ENCODE measurements around the gene KCTD17. TPM values are rescaled to one million over a fixed set of nuclear protein-coding genes. Genes with fewer than 3 reads are reported as not detected.

The KCTD17 gene
- total and polyA plus RNA-seq, 7 experiments from 2014 or later = 10.3 to 44.5 (median 23.6) TPM

DNA sequence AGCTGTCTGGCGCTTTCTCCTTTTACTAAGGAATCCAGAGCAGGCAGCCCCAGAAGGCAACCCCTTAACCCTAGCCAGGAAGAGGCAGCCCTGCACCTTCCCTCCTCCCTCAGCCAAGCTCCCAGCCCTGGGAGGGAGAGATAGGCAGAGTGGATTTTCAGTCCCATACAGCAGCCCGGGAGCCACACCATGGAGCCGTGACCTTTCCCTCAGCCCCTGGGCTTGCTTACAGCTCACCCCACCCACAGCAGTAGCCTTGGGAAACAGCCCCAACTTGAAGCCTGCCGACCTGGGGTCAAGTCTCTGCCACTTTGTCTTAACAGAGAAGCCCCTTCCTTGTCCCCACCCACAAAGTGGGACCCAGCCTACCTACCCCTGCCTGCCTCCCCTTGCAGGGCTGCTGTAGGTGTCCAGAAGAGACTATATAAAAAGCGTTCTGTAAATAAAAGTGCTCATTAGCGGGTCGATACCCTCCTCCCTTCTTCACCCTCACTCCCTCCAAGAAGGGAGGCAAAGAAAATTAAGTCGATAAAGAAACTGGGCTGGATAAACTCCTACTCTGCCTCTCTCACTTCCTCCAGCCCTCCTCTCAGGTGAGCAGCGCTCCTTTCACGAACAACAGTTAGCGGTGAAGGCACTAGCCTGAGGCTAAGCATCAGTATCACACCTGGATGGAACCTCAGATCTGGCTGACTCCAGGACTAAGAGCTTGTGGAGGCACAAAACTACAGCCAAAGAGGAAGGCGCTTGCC, 36.5 kb upstream of the KCTD17 start:
- ChIA-PET POLR2A (no interaction called here), CTCF (no interaction called here)
- intact Hi-C loops (cut with micrococcal nuclease) = no loop called here
- ATAC-seq (no peak), DNase-seq (no peak)
- H3K4me3 ChIP-seq (ENCODE audit: low read length) = no peak overlapping the region
- Mint-ChIP-seq H3K27ac (no peak overlapping the region), H3K4me3 (no peak overlapping the region), H3K36me3 (no peaks in the 10 kb centered on the region), H3K4me1 (peaks cover 0 to 5% (median 2%) of the 10 kb centered on the region in 7 donors), H3K9me3 (no peaks in the 10 kb centered on the region), H3K27me3 (peaks cover 0 to 10% (median 0%) of the 10 kb centered on the region in 5 donors)
- no peak overlapping the region for H3K27ac ChIP-seq (ENCODE audit: low read depth, low read length)
- H3K27me3 ChIP-seq (ENCODE audit: control insufficient read depth in 2 of 2, insufficient read depth in 2 of 2, low read length in 2 of 2) = peaks cover 0 to 4% of the 10 kb centered on the region in 2 donors
- H3K36me3 ChIP-seq (ENCODE audit: control insufficient read depth in 2 of 3, insufficient read depth in 3 of 3, low read length in 3 of 3) = no peaks in the 10 kb centered on the region
- no peaks in the 10 kb centered on the region for H3K4me1 ChIP-seq (ENCODE audit: control insufficient read depth in 2 of 2, insufficient read depth in 2 of 2, low read length in 2 of 2)
- H3K9me3 ChIP-seq (ENCODE audit: control insufficient read depth in 2 of 3, low read length in 3 of 3) = no peaks in the 10 kb centered on the region

DNA sequence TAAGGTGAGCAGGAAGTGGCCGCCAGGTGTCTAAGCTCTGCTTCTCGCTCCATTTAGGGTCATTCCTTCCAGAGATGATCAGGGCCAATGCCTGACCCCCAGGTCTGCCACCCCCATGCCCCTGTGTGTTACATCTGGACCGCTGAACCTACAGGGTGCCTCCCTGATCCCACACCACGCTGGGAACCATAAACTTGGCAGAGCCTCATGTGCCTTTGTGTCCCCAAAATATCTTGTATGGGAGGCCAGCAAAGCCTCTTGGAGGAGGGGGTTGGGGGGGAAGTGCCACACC, 36.0 kb upstream of the KCTD17 start:
- Mint-ChIP-seq H3K36me3 (no peaks in the 10 kb centered on the region), H3K4me3 (no peak overlapping the region), H3K27ac (no peak overlapping the region), H3K4me1 (peaks cover 0 to 7% (median 5%) of the 10 kb centered on the region in 7 donors), H3K27me3 (peaks cover 0 to 10% (median 0%) of the 10 kb centered on the region in 5 donors), H3K9me3 (no peaks in the 10 kb centered on the region)
- ChIA-PET POLR2A (no interaction called here), CTCF (interaction anchor here (1.1 kb wide), 1 partner anchor 35 kb away, joined by 3 read pairs; no protein-coding TSS in a partner anchor)
- intact Hi-C loops (cut with micrococcal nuclease) = no loop called here
- no peak overlapping the region for H3K4me3 ChIP-seq (ENCODE audit: low read length)
- no peaks in the 10 kb centered on the region for H3K9me3 ChIP-seq (ENCODE audit: control insufficient read depth in 2 of 3, low read length in 3 of 3)
- H3K27ac ChIP-seq (ENCODE audit: low read depth, low read length) = no peak overlapping the region
- DNase-seq (no peak), ATAC-seq (no peak)
- H3K4me1 ChIP-seq (ENCODE audit: control insufficient read depth in 2 of 2, insufficient read depth in 2 of 2, low read length in 2 of 2) = peaks cover 0 to 4% of the 10 kb centered on the region in 2 donors
- H3K36me3 ChIP-seq (ENCODE audit: control insufficient read depth in 2 of 3, insufficient read depth in 3 of 3, low read length in 3 of 3) = no peaks in the 10 kb centered on the region
- H3K27me3 ChIP-seq (ENCODE audit: control insufficient read depth in 2 of 2, insufficient read depth in 2 of 2, low read length in 2 of 2) = peaks cover 0 to 8% of the 10 kb centered on the region in 2 donors

DNA sequence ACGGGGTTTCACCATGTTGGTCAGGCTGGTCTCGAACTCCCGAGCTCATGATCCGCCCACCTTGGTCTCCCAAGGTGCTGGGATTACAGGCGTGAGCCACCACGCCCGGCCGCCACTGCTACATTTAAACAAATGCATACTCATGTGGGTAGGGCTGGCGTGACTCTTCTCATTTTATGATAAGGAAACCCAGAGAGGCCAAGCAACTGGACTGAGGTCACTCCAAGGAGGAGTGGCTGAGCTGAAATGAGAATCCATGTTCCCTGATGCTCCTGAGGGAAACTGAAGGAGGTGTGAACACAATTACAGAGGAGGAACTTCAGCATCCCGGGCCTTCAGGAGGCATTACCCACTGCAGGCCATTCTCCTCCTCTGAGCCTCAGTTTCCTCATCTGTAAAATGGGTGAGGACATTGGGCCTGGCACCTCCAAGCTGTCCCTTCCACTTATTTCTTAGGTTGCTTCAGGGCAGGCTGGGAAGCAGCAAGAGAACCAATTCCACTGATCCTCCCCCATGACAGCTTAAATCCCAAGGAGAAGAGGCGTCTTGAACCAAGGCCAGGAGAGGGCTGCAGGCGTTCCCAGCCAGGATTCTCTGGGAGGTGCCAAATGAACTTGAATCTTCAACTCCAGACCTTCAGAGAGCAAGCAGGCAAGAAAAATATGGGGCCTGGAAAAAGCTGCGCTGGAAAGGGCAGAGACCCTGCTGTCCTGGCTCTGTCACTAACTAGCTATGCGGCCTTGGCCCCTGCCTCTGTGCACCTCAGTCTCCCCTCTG, 35.2 kb upstream of the KCTD17 start:
- no peak for DNase-seq
- POLR2A ChIA-PET = interaction anchor here (0.5 kb wide), 1 partner anchor 25 kb away, joined by 3 read pairs; no protein-coding TSS in a partner anchor
- H3K4me3 Mint-ChIP-seq = peak overlapping the region in 2 of 10 donors; percentile 45 to 57

DNA sequence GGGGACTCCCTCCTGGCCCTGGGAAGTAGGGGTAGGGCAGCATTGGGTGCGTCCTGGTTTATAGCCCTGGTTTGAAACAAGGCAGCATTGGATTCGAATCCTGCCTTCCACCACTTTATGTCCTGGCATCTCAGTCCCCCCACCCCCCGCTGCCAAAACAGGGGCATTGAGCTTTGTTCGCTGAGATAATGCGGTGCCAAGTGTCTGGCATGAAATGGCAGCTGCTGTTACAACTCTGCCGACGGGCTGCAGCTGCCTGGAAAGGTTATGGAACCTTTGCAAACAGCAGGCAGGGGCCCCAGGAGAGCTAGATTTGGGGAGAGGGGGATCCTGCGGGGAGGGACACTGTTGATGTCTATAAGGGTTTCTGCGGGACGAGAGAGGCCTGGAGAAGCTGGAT, 34.2 kb upstream of the KCTD17 start:
- Histone ChIP-seq H3K4me1 (ENCODE audit: control insufficient read depth in 2 of 2, insufficient read depth in 2 of 2, low read length in 2 of 2) (peaks cover 0 to 4% of the 10 kb centered on the region in 2 donors), H3K9me3 (ENCODE audit: control insufficient read depth in 2 of 3, low read length in 3 of 3) (no peaks in the 10 kb centered on the region), H3K27me3 (ENCODE audit: control insufficient read depth in 2 of 2, insufficient read depth in 2 of 2, low read length in 2 of 2) (peaks cover 0 to 8% of the 10 kb centered on the region in 2 donors), H3K27ac (ENCODE audit: low read depth, low read length) (no peak overlapping the region), H3K4me3 (ENCODE audit: low read length) (no peak overlapping the region), H3K36me3 (ENCODE audit: control insufficient read depth in 2 of 3, insufficient read depth in 3 of 3, low read length in 3 of 3) (no peaks in the 10 kb centered on the region)
- Mint-ChIP-seq H3K27me3 (peaks cover 0 to 19% (median 0%) of the 10 kb centered on the region in 5 donors), H3K27ac (no peak overlapping the region), H3K4me1 (peaks cover 4 to 18% (median 7%) of the 10 kb centered on the region in 7 donors), H3K36me3 (peaks cover 0 to 3% (median 0%) of the 10 kb centered on the region in 5 donors), H3K4me3 (peak overlapping the region in 3 of 10 donors; percentile 53 to 84 (median 56)), H3K9me3 (no peaks in the 10 kb centered on the region)
- POLR2A ChIA-PET = no interaction called here
- ATAC-seq (no peak), DNase-seq (no peak)
- CTCF ChIA-PET = interaction anchor here (0.6 kb wide), 1 partner anchor 96 kb away, joined by 3 read pairs; no protein-coding TSS in a partner anchor
- intact Hi-C loops (cut with micrococcal nuclease) = no loop called here

More for the DNA sequence above, 35.2 kb upstream of the KCTD17 start:
- Mint-ChIP-seq H3K27me3 (peaks cover 0 to 13% (median 0%) of the 10 kb centered on the region in 5 donors), H3K4me1 (peaks cover 0 to 10% (median 6%) of the 10 kb centered on the region in 7 donors), H3K27ac (no peak overlapping the region), H3K36me3 (no peaks in the 10 kb centered on the region), H3K9me3 (no peaks in the 10 kb centered on the region)
- no peak for ATAC-seq
- intact Hi-C loops (cut with micrococcal nuclease) = no loop called here
- H3K9me3 ChIP-seq (ENCODE audit: control insufficient read depth in 2 of 3, low read length in 3 of 3) = no peaks in the 10 kb centered on the region
- H3K4me3 ChIP-seq (ENCODE audit: low read length) = no peak overlapping the region
- no peak overlapping the region for H3K27ac ChIP-seq (ENCODE audit: low read depth, low read length)
- CTCF ChIA-PET = interaction anchor here (1.1 kb wide), 1 partner anchor 34 kb away, joined by 3 read pairs; no protein-coding TSS in a partner anchor
- peaks cover 0 to 4% of the 10 kb centered on the region in 2 donors for H3K4me1 ChIP-seq (ENCODE audit: control insufficient read depth in 2 of 2, insufficient read depth in 2 of 2, low read length in 2 of 2)
- no peaks in the 10 kb centered on the region for H3K36me3 ChIP-seq (ENCODE audit: control insufficient read depth in 2 of 3, insufficient read depth in 3 of 3, low read length in 3 of 3)
- H3K27me3 ChIP-seq (ENCODE audit: control insufficient read depth in 2 of 2, insufficient read depth in 2 of 2, low read length in 2 of 2) = peaks cover 0 to 8% of the 10 kb centered on the region in 2 donors

DNA sequence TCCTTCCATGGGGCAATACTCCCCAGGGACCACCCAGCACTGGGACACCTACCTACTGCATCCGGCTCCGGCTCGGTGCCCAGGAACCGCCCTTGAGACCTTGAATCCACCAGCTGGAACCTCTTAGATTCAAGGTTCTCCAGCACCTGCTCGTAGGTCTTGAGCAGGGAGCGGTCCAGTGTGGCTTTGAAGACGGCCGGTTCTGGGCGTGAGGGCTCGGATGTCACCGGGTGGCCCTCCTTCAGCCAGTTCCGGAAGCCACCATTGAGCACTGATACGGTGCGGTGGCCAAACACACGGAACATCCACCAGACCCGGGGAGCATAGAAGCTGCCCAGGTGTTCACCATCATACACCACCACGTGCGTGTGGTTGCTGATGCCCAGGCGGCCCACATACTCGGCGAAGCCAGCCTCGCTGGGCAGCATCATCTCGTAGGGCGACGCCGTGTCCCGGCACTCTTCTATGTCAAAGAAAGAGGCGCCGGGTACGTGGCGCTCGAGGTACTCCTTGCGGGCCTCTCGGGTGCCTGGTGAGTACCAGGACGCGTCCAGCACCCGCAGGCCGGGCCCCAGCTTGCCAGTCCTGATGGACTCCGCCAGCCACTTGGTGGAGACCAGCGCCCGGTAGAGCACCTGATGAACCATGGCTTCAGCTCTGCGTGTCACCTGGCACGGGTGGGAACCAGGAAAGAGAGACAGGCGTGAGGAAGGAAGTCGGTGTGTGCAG, 33.3 kb upstream of the KCTD17 start:
- H3K4me1 ChIP-seq (ENCODE audit: control insufficient read depth in 2 of 2, insufficient read depth in 2 of 2, low read length in 2 of 2) = peaks cover 0 to 4% of the 10 kb centered on the region in 2 donors
- no peaks in the 10 kb centered on the region for H3K9me3 Mint-ChIP-seq
- no peak for ATAC-seq
- H3K27me3 Mint-ChIP-seq = peaks cover 0 to 19% (median 0%) of the 10 kb centered on the region in 5 donors
- peak overlapping the region in 9 of 10 donors; percentile 41 to 84 (median 60) for H3K4me3 Mint-ChIP-seq
- H3K27ac Mint-ChIP-seq = peak overlapping the region in 2 of 9 donors; percentile 38 to 67
- H3K27me3 ChIP-seq (ENCODE audit: control insufficient read depth in 2 of 2, insufficient read depth in 2 of 2, low read length in 2 of 2) = peaks cover 0 to 8% of the 10 kb centered on the region in 2 donors
- intact Hi-C loops (cut with micrococcal nuclease) = no loop called here
- H3K4me3 ChIP-seq (ENCODE audit: low read length) = no peak overlapping the region
- H3K27ac ChIP-seq (ENCODE audit: low read depth, low read length) = no peak overlapping the region
- CTCF ChIA-PET = interaction anchor here (1.1 kb wide), 1 partner anchor 10 kb away, joined by 3 read pairs; no protein-coding TSS in a partner anchor
- no peak for DNase-seq
- H3K36me3 Mint-ChIP-seq = peaks cover 0 to 3% (median 0%) of the 10 kb centered on the region in 5 donors
- peaks cover 4 to 18% (median 7%) of the 10 kb centered on the region in 7 donors for H3K4me1 Mint-ChIP-seq
- POLR2A ChIA-PET = no interaction called here
- H3K9me3 ChIP-seq (ENCODE audit: control insufficient read depth in 2 of 3, low read length in 3 of 3) = no peaks in the 10 kb centered on the region
- H3K36me3 ChIP-seq (ENCODE audit: control insufficient read depth in 2 of 3, insufficient read depth in 3 of 3, low read length in 3 of 3) = no peaks in the 10 kb centered on the region

DNA sequence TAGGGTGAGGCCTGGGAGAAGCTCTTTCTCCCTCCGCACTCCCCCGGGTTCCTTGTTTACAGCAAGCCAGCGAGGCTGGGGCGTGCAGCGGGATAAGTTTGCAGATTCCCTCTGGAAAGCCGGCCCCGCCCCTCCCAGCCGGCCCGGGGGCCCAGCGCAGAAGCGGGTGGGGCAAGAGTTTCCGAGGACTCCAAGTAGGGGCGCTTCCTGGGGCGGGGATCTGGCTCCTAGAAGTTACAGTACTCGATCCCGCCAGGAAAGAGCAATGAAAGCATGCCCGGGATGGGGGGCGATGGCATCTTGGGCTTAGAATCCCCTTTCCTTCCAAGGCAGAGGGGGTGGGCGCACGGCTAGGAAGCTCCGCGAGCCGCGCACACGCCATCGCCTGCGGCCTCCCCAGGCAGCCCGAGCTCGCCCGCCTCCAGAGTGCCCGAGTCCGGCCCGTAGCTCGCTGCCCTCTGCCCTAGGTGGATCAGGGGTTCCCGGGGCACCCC, 32.7 kb upstream of the KCTD17 start:
- ChIA-PET POLR2A (no interaction called here), CTCF (interaction anchor here (1.1 kb wide), 1 partner anchor 9 kb away, joined by 3 read pairs; no protein-coding TSS in a partner anchor)
- Histone ChIP-seq H3K9me3 (ENCODE audit: control insufficient read depth in 2 of 3, low read length in 3 of 3) (no peaks in the 10 kb centered on the region), H3K27ac (ENCODE audit: low read depth, low read length) (no peak overlapping the region), H3K36me3 (ENCODE audit: control insufficient read depth in 2 of 3, insufficient read depth in 3 of 3, low read length in 3 of 3) (no peaks in the 10 kb centered on the region), H3K4me3 (ENCODE audit: low read length) (peak overlapping the region; percentile 27), H3K4me1 (ENCODE audit: control insufficient read depth in 2 of 2, insufficient read depth in 2 of 2, low read length in 2 of 2) (peaks cover 0 to 4% of the 10 kb centered on the region in 2 donors), H3K27me3 (ENCODE audit: control insufficient read depth in 2 of 2, insufficient read depth in 2 of 2, low read length in 2 of 2) (peaks cover 0 to 8% of the 10 kb centered on the region in 2 donors)
- H3K4me3 Mint-ChIP-seq = peak overlapping the region in 9 of 10 donors; percentile 34 to 84 (median 60)
- intact Hi-C loops (cut with micrococcal nuclease) = no loop called here
- no peak for DNase-seq
- H3K4me1 Mint-ChIP-seq = peaks cover 4 to 18% (median 7%) of the 10 kb centered on the region in 7 donors
- H3K27me3 Mint-ChIP-seq = peaks cover 0 to 19% (median 0%) of the 10 kb centered on the region in 5 donors
- no peaks in the 10 kb centered on the region for H3K9me3 Mint-ChIP-seq
- ATAC-seq = peak; percentile 16
- peak overlapping the region in 2 of 9 donors; percentile 38 to 67 for H3K27ac Mint-ChIP-seq
- peaks cover 0 to 3% (median 0%) of the 10 kb centered on the region in 5 donors for H3K36me3 Mint-ChIP-seq

Measured in naive thymus-derived CD4-positive, alpha-beta T cell (primary cell).